HL-60 (cell line): Measurements from ENCODE around the gene CADM2.

ENCODE experiments used
- GABPA ChIP-seq: IDR thresholded peaks from 2 replicates; pipeline ENCODE4 v1.6.1; 2012; ENCODE audit warnings: low read depth
- POLR2AphosphoS5 ChIP-seq: IDR thresholded peaks from 2 replicates; pipeline ENCODE4 v1.6.1; 2012; ENCODE audit warnings: low read depth
- SPI1 ChIP-seq: IDR thresholded peaks from 2 replicates; pipeline ENCODE4 v1.6.1; 2012; ENCODE audit warnings: low read depth, mild to moderate bottlenecking, borderline replicate concordance
- TF ChIP-seq, protein P1 (sequence below): IDR thresholded peaks from one replicate; pipeline ENCODE4 v1.5.1; 2011; ENCODE audit warnings: low read length, control low read depth, inconsistent platforms; ENCODE audit not compliant: insufficient read depth
- TF ChIP-seq, protein P2 (sequence below): IDR thresholded peaks from 2 replicates; pipeline ENCODE4 v1.6.1; 2012; ENCODE audit warnings: low read depth; ENCODE audit not compliant: insufficient replicate concordance

DNA sequence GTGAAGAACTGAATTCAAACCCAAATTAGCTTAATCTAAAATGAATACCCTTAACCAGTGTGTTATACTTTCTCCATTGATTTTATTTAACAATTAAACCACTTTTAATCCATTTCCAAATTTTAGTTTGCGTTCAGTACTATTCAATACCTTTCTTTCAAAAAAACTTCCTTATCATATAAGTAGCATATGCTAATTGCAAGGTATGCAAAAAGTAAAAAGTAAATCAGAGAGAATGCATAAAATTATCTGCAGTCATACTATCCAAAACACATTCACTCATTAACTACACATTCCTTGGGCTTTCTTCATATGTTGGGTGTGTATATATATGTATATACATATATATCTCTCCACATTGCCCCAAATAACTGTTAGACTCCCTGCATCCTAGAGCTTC lies 208.8 kb downstream of the CADM2 start:
- TF ChIP-seq, protein P1, sequence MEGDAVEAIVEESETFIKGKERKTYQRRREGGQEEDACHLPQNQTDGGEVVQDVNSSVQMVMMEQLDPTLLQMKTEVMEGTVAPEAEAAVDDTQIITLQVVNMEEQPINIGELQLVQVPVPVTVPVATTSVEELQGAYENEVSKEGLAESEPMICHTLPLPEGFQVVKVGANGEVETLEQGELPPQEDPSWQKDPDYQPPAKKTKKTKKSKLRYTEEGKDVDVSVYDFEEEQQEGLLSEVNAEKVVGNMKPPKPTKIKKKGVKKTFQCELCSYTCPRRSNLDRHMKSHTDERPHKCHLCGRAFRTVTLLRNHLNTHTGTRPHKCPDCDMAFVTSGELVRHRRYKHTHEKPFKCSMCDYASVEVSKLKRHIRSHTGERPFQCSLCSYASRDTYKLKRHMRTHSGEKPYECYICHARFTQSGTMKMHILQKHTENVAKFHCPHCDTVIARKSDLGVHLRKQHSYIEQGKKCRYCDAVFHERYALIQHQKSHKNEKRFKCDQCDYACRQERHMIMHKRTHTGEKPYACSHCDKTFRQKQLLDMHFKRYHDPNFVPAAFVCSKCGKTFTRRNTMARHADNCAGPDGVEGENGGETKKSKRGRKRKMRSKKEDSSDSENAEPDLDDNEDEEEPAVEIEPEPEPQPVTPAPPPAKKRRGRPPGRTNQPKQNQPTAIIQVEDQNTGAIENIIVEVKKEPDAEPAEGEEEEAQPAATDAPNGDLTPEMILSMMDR, result no peak
- TF ChIP-seq, protein P2, sequence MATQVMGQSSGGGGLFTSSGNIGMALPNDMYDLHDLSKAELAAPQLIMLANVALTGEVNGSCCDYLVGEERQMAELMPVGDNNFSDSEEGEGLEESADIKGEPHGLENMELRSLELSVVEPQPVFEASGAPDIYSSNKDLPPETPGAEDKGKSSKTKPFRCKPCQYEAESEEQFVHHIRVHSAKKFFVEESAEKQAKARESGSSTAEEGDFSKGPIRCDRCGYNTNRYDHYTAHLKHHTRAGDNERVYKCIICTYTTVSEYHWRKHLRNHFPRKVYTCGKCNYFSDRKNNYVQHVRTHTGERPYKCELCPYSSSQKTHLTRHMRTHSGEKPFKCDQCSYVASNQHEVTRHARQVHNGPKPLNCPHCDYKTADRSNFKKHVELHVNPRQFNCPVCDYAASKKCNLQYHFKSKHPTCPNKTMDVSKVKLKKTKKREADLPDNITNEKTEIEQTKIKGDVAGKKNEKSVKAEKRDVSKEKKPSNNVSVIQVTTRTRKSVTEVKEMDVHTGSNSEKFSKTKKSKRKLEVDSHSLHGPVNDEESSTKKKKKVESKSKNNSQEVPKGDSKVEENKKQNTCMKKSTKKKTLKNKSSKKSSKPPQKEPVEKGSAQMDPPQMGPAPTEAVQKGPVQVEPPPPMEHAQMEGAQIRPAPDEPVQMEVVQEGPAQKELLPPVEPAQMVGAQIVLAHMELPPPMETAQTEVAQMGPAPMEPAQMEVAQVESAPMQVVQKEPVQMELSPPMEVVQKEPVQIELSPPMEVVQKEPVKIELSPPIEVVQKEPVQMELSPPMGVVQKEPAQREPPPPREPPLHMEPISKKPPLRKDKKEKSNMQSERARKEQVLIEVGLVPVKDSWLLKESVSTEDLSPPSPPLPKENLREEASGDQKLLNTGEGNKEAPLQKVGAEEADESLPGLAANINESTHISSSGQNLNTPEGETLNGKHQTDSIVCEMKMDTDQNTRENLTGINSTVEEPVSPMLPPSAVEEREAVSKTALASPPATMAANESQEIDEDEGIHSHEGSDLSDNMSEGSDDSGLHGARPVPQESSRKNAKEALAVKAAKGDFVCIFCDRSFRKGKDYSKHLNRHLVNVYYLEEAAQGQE, result no peak
- TF ChIP-seq POLR2AphosphoS5, result no peak
- no peak for TF ChIP-seq GABPA
- no peak for TF ChIP-seq SPI1
